C4-2B (cell line): ENCODE measurements around the gene ZNF598.

ENCODE experiments used
- ZFX ChIP-seq: fragments of 450-650 bp; IDR thresholded peaks from 2 replicates; pipeline ENCODE4 v1.6.1; 2017
- TF ChIP-seq, protein P1 (sequence below): fragments of 450-650 bp; conservative IDR thresholded peaks from 2 replicates; pipeline ENCODE4 v1.5.1; 2017; ENCODE audit warnings: mild to moderate bottlenecking

DNA sequence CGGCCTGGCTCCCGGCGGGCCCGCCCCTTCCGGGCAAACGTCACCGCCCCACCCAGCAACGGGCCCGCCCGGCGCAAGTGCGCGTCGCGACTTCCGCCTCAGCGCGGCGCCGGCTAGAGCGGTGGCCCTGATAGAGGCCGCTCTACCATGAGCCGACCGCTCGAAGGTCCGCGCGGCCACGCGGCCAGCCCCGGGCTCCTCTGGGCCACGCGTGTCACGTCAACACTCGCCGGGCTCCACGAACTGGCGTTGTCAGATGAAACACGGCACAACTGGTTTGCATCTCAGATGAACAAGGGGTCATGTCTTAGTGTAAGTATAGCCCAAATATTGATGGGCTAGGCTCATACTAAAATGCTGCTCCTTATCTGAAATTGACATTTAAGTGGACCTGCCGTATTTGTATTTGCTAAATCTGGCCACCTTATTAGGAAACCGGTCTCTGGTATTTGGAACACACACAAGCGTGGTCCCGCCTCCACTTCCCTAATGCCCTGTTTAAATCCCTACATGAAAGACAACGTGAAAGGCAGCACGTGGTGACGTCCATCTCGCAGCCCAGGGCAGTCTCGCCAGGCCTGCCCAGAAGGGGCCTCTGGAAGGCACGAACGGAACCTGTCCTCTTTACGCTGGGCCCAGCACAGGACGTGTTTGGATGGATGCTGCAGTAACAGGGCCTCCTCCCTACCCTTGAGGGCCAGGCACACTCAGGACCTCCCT lies at the start of gene ZNF598:
- TF ChIP-seq, protein P1, sequence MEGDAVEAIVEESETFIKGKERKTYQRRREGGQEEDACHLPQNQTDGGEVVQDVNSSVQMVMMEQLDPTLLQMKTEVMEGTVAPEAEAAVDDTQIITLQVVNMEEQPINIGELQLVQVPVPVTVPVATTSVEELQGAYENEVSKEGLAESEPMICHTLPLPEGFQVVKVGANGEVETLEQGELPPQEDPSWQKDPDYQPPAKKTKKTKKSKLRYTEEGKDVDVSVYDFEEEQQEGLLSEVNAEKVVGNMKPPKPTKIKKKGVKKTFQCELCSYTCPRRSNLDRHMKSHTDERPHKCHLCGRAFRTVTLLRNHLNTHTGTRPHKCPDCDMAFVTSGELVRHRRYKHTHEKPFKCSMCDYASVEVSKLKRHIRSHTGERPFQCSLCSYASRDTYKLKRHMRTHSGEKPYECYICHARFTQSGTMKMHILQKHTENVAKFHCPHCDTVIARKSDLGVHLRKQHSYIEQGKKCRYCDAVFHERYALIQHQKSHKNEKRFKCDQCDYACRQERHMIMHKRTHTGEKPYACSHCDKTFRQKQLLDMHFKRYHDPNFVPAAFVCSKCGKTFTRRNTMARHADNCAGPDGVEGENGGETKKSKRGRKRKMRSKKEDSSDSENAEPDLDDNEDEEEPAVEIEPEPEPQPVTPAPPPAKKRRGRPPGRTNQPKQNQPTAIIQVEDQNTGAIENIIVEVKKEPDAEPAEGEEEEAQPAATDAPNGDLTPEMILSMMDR, result no peak; the same call in 1 of the 2 replicates
- no peak; the same call in 1 of the 2 replicates for TF ChIP-seq ZFX
